GM21825 (cell line): ENCODE results near the gene GPATCH11.

Source experiments
- ATAC-seq: cut with Tn5 transposase; IDR thresholded peaks from one replicate; pipeline ENCODE4 v1.9.1; 2021; ENCODE audit warnings: mild to moderate bottlenecking, moderate library complexity; ENCODE audit not compliant: unreplicated experiment

Gene GPATCH11

DNA sequence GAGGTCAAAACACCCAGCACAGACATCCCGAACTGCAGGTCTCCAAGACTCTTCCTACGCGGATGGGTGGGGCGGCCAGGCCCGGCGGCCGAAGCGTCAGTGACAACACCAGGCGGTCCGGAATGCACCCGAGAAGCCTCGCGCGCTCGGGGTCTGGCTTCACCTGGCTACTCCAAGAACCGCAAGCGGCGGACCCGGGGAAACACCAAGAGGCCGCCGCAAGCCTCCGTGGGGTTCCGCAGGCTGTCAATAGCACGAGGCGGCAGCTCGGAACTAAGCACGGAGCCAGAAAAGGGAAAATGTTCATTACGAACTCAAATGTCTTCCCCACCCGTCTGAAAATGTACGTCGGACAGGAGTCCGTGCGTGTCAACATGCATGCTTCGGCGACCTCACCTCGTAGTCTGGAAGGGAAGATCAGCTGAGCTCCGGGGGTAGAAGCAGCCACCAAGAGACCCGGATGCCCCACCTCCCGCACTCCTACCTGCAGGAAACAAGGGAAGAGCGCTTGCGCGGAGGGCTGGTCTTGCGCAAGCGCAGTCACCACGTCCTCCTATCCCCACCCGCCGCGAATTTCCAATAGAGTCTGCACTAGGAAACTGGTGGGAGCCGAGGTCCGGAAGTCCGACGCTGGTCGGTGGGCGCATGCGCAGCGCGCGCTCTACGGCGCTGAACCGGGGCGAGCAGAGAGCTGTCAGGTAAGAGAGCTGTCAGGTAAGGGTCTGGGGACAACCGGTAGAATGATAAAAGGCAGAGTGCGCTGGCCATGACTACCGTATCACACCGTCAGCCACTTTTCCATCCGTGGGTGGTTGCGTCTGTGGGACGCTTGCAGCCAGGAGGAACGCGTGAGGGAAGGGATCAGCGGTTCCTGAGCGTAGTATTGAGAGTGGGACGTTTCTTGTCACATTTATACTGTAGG lies at the start of gene GPATCH11, which contains the start of gene HEATR5B:
Gene GPATCH11 (plus strand): TSS at position 646 of the 922 bp plus-strand sequence. CDS start 3,864 bp downstream, outside the sequence.
Gene HEATR5B (minus strand): TSS at position 500 of the 922 bp plus-strand sequence. CDS start 958 bp downstream, outside the sequence.
- peak; percentile 83 for ATAC-seq

- no peak for ATAC-seq
Measured at GRCh38 chr2:37037771-37038170, 46.5 kb upstream of the GPATCH11 start.

DNA sequence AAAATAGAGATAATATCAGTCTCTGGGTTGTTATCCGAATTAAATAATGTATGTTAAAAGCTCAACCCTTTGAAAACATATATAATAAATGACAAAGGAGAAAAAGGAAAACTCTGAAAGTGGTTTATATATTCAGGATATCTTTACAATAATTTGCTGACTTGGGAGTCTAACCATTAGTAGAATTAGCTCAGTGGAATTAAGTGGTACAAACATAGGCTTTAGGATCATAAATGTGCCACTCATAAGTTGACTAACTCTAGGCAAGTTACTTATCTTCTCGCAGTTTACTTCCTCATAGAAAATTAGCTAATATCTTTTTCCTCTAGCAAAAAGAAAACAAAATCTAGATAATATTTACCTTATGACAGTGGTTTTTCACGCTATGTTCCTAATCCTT lies 44.7 kb upstream of the GPATCH11 start:
- no peak for ATAC-seq

DNA sequence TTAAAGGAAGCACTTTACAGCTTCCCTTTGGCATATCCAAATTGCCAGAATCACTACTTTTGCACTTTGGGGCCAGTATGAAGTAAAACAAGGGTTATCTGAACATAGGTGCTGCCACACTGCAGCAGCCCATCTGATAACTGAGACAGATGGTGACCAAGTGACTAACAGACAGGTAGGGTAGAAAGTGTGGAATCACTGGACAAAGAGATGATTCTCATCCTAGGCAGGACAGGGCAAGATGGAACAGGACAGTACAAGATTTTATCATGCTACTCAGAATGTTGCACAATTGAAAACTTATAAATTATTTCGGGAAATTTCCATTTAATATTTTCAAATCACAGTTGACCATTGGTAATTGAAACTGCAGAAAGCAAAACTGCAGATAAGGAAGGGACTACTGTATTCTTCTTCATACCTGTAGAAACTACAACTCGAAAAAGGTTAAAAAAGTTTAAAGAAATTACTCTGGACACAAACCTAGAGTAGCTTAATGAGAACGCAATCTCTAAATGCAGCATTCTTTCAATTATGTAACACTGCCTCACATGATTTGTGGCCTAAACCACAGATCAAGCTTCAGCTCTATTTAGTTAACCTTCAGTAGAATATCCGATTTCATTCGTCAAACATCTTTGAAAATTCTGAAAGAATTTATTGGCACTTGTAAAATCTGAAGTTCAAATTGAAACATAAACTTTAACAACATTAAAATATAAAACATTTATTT lies 31.6 kb upstream of the GPATCH11 start:
- no peak for ATAC-seq

DNA sequence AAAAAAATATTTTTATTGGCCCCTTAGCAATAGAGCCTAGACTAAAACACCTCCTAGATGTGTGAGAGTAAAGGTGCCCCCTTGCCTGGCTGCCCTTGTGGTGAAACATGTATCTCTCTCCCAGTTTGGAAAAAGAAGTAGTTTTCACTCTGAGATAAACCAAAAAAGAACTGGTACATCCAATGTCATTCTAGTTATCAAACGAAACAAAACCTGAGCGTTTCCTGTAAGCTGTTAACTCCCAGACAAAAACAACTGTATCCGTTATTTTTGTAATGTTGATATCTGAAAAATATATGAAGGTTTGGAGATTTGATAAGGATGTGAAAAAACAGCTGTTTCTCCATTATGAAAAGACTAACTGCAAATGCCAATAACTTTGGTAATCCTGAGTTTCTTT lies 24.5 kb upstream of the GPATCH11 start:
- no peak for ATAC-seq

- no peak for ATAC-seq
Measured at GRCh38 chr2:37060446-37060845, 23.9 kb upstream of the GPATCH11 start.

DNA sequence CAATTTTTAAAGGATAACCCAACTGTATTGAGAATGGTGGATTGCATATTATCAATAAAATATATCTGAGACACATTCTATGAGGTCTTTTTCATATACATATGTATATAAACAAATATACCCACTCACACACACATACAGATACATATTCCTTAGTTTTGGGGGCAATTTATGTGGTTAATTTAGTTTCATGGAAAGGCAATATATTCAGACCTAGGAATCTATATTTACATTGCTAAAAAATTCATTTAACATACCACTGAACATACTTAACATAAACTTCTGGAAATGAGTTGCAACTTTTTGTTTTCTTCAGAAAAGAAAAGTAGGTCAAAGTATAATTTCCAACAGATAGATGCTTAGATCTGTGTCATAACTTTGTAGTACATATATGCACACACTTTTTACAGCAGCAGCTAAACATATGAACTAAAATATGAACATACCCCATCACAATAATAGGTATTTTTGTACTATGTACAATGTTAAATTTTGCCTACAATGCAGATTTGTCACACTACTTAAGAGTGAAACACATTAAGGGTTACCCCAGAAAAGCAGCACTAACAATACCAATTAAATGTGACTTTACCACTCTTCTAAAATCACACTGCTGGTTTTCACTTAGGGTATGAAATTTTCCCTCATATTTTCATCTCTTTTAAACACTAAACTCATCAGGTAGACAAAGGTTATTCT lies 23.2 kb upstream of the GPATCH11 start:
- no peak for ATAC-seq

- ATAC-seq, result no peak
Measured at GRCh38 chr2:37061776-37062175, 22.5 kb upstream of the GPATCH11 start.

GRCh38 chr2:37068686-37069085 lies 15.6 kb upstream of the GPATCH11 start:
- ATAC-seq, result no peak

- ATAC-seq, result no peak
Measured at GRCh38 chr2:37070931-37071330, 13.4 kb upstream of the GPATCH11 start.

DNA sequence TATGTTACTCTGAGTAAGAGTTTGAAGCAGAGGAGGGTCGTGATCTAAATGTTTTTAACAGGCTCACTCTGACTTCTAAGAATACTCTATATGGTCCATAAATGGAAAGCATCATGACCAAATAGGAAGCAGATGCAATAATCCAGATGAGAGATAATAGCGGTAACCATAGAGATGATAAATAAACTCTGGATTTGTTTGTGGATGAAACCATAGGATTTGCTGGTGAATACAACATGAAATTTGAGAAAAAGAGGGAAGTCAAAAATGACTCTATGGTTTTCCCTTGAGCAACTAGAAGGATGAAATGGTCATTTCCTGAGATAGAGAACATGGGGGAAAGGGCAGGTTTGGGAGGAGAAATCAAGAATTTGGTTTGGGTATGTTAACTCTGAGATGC lies 4.1 kb upstream of the GPATCH11 start:
- no peak for ATAC-seq

DNA sequence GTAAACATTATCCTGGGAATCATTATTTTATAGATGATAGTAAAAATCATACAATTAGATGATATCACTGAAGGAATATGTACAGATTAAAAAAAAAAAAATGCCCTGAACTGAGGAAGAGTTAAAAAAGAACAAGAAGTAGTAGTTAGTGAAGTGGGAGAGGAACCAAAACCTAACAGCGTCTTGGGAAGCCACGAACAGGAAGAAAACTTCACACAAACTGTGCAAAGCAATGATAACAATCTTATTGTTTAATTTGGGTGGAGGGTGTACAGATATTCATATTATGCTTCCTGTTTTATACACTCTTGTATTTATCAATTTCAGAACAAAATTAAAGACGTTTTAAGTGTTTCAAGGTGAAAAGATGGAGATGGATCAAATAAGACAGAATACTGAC lies 3.6 kb upstream of the GPATCH11 start:
- ATAC-seq, result no peak

DNA sequence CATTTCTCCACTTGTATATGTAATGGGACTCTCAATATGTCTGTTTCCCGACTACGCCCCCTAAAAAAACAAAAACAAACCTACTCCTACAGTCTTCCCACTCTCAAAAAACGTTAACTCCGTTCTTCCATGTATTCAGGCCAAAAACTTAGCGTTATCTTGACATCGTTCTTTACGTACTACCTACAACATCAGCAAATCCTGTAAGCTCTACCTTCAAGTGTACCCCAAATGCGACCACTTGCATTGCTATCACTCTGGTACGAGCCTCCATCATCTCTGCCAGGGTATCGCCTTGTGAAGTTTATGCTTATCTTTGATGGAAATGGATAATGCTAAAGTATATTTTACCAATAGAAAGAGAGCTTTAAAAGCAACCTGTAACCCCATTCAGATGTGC lies 479 bp downstream of the GPATCH11 start:
- no peak for ATAC-seq

DNA sequence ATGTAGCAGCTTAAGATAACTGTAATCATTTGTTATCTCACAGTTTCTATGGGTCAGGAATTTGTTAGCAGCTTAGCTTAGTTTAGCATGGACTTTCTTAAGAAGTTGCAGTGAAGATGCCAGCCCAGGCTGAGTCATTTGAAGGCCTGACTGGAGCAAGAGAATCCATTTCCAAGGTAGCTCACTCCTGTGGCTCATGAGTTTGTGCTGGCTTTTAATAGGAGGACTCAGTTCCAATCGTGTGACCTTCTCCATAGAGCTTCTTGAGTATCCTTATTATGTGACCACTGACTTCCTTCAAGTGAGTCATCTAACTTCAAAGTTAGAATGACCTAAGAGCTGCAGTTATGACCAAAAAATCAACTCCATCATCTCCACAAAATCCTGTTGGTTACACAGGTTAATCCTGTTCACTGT lies 1.4 kb downstream of the GPATCH11 start:
- no peak for ATAC-seq

GRCh38 chr2:37090019-37090477 lies 5.7 kb downstream of the GPATCH11 start:
- peak; percentile 84 for ATAC-seq

GRCh38 chr2:37091873-37092272 lies 7.6 kb downstream of the GPATCH11 start:
- peak; percentile 51 for ATAC-seq

DNA sequence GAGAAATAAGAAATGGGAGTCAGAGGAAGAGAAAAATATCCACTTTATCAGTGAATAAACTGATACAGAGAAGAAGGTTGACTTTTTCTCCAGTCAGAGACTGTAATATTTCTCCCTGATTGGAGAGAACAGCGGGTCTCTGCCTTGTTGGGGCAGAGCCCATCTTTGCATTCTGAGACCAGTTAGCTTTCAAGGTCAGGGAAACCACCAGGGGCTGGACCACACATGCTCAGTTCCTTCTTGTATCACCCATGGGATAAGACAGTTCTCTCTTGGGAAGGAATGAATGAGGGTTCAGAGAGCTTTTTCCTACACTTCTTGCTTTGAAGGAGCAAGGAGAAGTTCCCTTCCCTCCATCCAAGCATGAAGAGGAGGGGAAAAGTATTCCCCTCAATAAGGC lies 12.2 kb downstream of the GPATCH11 start:
- ATAC-seq, result no peak

DNA sequence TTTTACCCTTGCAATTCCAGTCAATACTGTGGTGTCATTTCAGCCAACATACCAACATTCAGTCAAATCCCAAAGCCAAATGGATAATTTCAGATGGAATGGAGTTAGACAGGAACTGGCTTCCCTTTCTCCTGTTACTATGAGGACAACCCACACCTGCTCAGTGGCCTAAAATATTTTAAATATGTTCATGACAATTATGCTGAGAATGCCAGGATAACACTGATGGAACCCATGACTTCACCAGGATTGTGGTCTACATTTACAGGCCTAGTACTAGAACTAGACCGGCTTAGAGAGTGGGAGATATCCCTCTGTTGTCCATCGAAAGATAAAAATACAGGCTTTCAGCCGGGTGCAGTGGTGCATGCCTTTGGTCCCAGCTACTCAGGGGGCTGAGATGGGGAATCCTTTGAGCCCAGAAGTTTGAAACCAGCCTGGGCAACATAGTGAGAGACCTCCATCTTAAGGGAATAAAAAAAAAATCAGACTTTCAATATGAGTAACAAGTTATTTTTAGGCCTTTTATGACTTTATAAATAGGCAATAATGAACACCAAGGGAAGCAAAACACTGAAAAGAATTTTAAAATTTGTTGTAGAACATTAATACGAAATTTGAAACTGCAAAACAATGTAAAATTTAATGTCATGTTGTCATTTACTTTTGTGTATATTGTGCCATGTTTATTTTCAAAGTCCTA lies 14.2 kb downstream of the GPATCH11 start:
- ATAC-seq, result no peak

DNA sequence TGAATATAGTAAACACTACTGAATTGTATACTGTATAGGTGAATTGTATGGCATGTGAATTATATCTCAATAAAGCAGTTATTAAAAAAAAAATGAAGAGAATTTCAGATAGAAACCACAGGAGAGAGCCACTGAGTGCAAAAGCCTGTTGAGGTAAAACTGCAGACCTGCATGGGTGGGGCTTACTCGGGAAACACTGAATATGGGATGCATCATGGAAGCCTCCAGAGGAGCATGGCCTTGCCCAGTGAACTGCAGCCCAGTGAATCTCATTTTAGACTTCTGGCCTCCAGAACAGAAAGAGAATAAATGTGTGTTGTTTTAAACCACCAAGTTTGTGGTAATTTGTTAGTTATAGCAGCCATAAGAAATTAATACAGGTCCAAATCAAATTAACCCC lies 15.7 kb downstream of the GPATCH11 start:
- ATAC-seq, result no peak

DNA sequence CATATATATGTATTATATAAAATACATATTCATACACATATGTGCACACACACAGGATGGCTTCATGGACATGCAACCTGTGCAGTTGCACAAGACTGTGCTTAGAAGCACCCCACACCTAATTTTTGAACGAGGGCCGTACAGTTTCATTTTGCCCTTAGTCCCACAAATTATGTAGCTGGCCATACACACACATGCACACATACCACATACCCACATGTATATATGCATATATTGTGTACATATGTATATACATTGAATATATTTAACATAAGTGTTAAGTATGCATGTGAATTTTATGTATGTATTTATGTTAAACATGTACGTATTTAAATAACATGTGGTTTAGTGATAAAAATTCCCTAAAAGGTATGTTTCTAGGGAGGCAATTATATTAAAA lies 18.3 kb downstream of the GPATCH11 start:
- ATAC-seq, result no peak

GRCh38 chr2:37104178-37104577 lies 19.9 kb downstream of the GPATCH11 start:
- no peak for ATAC-seq
